Measurements from ENCODE around the gene CSNK2A2.

CSNK2A2 gene

DNA sequence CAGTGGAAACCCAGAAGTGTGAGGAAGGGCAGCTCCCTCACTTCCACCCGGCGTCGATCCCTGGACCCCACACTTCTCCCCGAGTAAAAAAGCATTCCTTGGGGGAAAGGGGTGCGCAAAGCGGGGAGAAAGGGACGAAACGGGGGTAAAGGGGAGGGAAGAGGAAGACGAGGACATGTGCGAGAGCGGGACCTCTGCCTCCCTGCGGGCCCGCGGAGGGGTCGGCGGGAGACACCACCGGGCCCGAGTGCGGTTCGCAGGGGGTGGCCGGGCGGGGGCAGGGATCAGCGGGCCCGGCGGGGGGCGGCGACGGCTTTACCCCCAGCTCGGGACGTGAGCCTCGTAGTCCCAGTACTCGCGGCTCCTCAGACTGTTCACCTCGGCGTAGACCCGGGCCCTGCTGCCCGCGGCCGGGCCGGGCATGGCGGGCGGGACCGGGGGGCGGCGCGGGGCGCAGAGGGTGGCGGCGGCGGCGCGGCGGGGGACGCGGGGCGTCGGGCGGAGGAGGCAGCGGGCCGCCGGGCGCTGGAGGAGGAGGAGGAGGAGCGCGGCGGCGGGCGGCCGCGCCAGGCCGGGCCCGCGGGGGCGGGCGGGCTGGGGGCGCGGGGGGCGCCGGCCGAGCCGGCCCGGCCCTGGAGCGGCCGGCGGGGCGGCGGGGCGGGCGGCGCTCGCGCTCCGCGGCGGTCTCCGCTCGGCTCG, 443 bp downstream of the CSNK2A2 start:
- Histone ChIP-seq H3K27ac (ENCODE audit: low read depth, low read length) (no peak overlapping the region), H3K4me3 (ENCODE audit: low read length) (peak overlapping the region; percentile 96), H3K36me3 (ENCODE audit: insufficient read depth, low read length) (peaks cover 41% of the 10 kb centered on the region), H3K9ac (ENCODE audit: low read depth, low read length) (peak overlapping the region; percentile 87), H3K9me3 (ENCODE audit: insufficient read depth, low read depth, low read length) (no peaks in the 10 kb centered on the region), H3K4me1 (ENCODE audit: insufficient read depth, low read length) (peaks cover 5% of the 10 kb centered on the region; the same call in 1 of the 2 replicates), H3K27me3 (ENCODE audit: insufficient read depth, low read length) (peaks cover 9% of the 10 kb centered on the region)
- under 1% methylated on average over 92 of the region's 97 CpGs for whole genome bisulfite sequencing

- Histone ChIP-seq H3K9ac (ENCODE audit: low read depth, low read length) (peak overlapping the region; percentile 87), H3K36me3 (ENCODE audit: insufficient read depth, low read length) (peaks cover 47% of the 10 kb centered on the region), H3K4me3 (ENCODE audit: low read length) (peak overlapping the region; percentile 96), H3K4me1 (ENCODE audit: insufficient read depth, low read length) (peaks cover 5% of the 10 kb centered on the region; the same call in 1 of the 2 replicates), H3K9me3 (ENCODE audit: insufficient read depth, low read depth, low read length) (no peaks in the 10 kb centered on the region), H3K27me3 (ENCODE audit: insufficient read depth, low read length) (peaks cover 9% of the 10 kb centered on the region), H3K27ac (ENCODE audit: low read depth, low read length) (no peak overlapping the region)
- WGBS = 29% methylated on average over 11 of the region's 11 CpGs
Observed at GRCh38 chr16:58196898-58197313, 1.0 kb downstream of the CSNK2A2 start.

GRCh38 chr16:58195771-58196170, 2.1 kb downstream of the CSNK2A2 start:
- no peak overlapping the region for H3K4me3 ChIP-seq (ENCODE audit: low read length)
- peaks cover 9% of the 10 kb centered on the region for H3K27me3 ChIP-seq (ENCODE audit: insufficient read depth, low read length)
- H3K27ac ChIP-seq (ENCODE audit: low read depth, low read length) = no peak overlapping the region
- H3K9ac ChIP-seq (ENCODE audit: low read depth, low read length) = no peak overlapping the region
- no peaks in the 10 kb centered on the region for H3K9me3 ChIP-seq (ENCODE audit: insufficient read depth, low read depth, low read length)
- peaks cover 5% of the 10 kb centered on the region; the same call in 1 of the 2 replicates for H3K4me1 ChIP-seq (ENCODE audit: insufficient read depth, low read length)
- peaks cover 58% of the 10 kb centered on the region for H3K36me3 ChIP-seq (ENCODE audit: insufficient read depth, low read length)
- WGBS = 91% methylated on average over 2 of the region's 3 CpGs

DNA sequence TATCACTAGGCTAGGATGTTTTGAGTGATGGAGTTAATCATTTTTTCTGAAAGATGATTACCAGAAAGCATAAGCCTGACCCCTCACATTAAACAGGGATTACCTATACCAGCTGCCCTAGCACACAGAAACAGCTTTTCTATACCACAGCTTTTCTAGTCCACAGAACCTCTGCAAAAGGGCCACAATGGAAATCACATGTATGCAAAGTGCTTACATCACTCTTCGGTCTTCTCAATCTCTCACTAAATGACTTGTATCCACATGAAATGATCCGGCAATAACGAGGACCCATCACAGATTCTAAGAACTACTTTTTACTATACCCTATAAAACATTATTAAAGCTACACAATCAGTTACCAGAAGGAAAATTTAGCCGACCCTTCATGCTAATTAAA, 2.6 kb downstream of the CSNK2A2 start:
- no peaks in the 10 kb centered on the region for H3K9me3 ChIP-seq (ENCODE audit: insufficient read depth, low read depth, low read length)
- H3K4me1 ChIP-seq (ENCODE audit: insufficient read depth, low read length) = peaks cover 5% of the 10 kb centered on the region; the same call in 1 of the 2 replicates
- WGBS = 78% methylated on average over 4 of the region's 4 CpGs
- H3K36me3 ChIP-seq (ENCODE audit: insufficient read depth, low read length) = peaks cover 62% of the 10 kb centered on the region
- H3K9ac ChIP-seq (ENCODE audit: low read depth, low read length) = no peak overlapping the region
- no peak overlapping the region for H3K4me3 ChIP-seq (ENCODE audit: low read length)
- H3K27me3 ChIP-seq (ENCODE audit: insufficient read depth, low read length) = peaks cover 9% of the 10 kb centered on the region
- no peak overlapping the region for H3K27ac ChIP-seq (ENCODE audit: low read depth, low read length)

- Histone ChIP-seq H3K9ac (ENCODE audit: low read depth, low read length) (no peak overlapping the region), H3K36me3 (ENCODE audit: insufficient read depth, low read length) (peaks cover 68% of the 10 kb centered on the region), H3K4me1 (ENCODE audit: insufficient read depth, low read length) (peaks cover 5% of the 10 kb centered on the region; the same call in 1 of the 2 replicates), H3K9me3 (ENCODE audit: insufficient read depth, low read depth, low read length) (no peaks in the 10 kb centered on the region), H3K4me3 (ENCODE audit: low read length) (no peak overlapping the region), H3K27me3 (ENCODE audit: insufficient read depth, low read length) (peaks cover 9% of the 10 kb centered on the region), H3K27ac (ENCODE audit: low read depth, low read length) (no peak overlapping the region)
- WGBS = 78% methylated on average over 3 of the region's 3 CpGs
Observed at GRCh38 chr16:58194790-58195189, 3.1 kb downstream of the CSNK2A2 start.

- Histone ChIP-seq H3K36me3 (ENCODE audit: insufficient read depth, low read length) (peaks cover 100% of the 10 kb centered on the region), H3K9me3 (ENCODE audit: insufficient read depth, low read depth, low read length) (no peaks in the 10 kb centered on the region)
Observed at GRCh38 chr16:58187665-58188421, 10.1 kb downstream of the CSNK2A2 start.

DNA sequence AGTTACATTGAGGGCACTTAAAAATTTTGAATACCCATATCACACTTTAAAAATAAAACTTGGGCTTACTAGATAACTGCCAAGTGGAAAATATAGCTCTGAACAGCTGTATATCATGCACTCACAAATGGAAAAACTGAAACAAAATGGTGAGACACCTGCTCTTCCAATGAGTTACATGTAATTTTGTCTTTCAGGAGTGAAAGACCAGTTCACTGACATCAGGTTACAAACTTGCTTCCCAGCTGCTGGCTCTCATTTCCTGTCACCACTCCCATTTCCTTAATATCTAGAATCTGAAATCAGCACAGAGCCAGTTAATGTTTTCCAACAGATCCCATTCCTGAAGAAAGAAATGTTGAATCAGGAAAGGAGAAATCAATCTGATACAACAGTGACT, 10.8 kb downstream of the CSNK2A2 start:
- Histone ChIP-seq H3K36me3 (ENCODE audit: insufficient read depth, low read length) (peaks cover 99% of the 10 kb centered on the region), H3K9me3 (ENCODE audit: insufficient read depth, low read depth, low read length) (no peaks in the 10 kb centered on the region), H3K27ac (ENCODE audit: low read depth, low read length) (no peak overlapping the region), H3K9ac (ENCODE audit: low read depth, low read length) (no peak overlapping the region), H3K27me3 (ENCODE audit: insufficient read depth, low read length) (no peaks in the 10 kb centered on the region), H3K4me3 (ENCODE audit: low read length) (no peak overlapping the region), H3K4me1 (ENCODE audit: insufficient read depth, low read length) (no peaks in the 10 kb centered on the region)

More at GRCh38 chr16:58187665-58188421, 10.1 kb downstream of the CSNK2A2 start:
- H3K27ac ChIP-seq (ENCODE audit: low read depth, low read length) = no peak overlapping the region
- 95% methylated on average over 10 of the region's 10 CpGs for WGBS
- no peak overlapping the region for H3K4me3 ChIP-seq (ENCODE audit: low read length)
- no peaks in the 10 kb centered on the region for H3K4me1 ChIP-seq (ENCODE audit: insufficient read depth, low read length)
- H3K27me3 ChIP-seq (ENCODE audit: insufficient read depth, low read length) = no peaks in the 10 kb centered on the region
- no peak overlapping the region for H3K9ac ChIP-seq (ENCODE audit: low read depth, low read length)

DNA sequence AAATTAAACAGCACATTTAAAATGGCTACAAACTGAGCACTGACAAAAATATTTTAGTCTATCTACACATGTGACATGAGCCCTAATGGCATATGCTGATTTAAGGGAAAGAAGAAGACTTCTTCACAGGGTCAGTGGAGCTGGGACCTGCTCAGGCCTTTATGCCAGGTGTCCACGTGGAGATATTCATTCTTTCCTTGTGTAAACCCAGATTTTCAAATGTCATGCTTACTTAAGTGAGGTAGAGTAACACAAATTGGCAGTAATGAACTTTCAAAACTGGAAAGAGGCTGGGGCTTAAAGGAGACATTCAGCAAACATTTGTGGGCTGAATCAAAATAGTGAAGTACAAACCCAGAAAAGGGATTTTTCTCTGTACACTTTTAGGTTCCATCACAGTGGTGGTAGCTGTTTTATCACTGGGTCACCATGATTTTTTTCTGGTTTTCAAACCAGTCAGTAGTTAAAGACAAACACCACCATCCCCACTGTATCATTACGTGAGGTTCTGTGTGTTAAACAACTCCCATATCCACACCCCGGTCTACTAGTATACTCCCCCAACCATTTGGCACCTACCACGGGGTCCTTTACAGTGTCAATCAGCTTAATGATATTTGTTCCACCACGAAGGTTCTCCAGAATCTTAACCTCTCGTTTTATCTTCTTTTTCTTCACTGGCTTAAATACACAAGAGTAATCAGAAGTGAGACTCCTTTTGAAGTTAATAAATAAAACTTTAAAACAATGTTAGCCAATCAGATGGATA, 11.5 kb downstream of the CSNK2A2 start:
- no peaks in the 10 kb centered on the region for H3K9me3 ChIP-seq (ENCODE audit: insufficient read depth, low read depth, low read length)
- no peaks in the 10 kb centered on the region for H3K27me3 ChIP-seq (ENCODE audit: insufficient read depth, low read length)
- H3K4me3 ChIP-seq (ENCODE audit: low read length) = no peak overlapping the region
- no peaks in the 10 kb centered on the region for H3K4me1 ChIP-seq (ENCODE audit: insufficient read depth, low read length)
- H3K36me3 ChIP-seq (ENCODE audit: insufficient read depth, low read length) = peaks cover 99% of the 10 kb centered on the region
- WGBS = 94% methylated on average over 6 of the region's 6 CpGs
- H3K9ac ChIP-seq (ENCODE audit: low read depth, low read length) = no peak overlapping the region
- no peak overlapping the region for H3K27ac ChIP-seq (ENCODE audit: low read depth, low read length)

DNA sequence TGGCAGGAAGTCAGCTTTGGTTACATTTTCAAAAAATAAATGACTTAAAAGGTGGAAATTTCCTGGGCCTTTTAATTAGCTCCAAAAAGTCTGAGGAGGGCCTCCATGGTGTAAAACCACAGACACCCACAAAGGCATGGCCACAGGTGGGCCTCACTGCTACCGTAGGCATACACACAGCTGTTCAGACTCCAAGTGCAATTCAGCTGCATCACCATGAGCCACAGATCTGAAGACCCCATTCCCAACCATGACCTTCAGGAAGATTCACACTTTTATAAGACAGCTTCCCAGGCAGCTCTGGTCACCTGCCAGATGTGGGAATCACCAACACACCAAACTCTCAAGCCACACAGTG, 20.6 kb downstream of the CSNK2A2 start:
- H3K4me1 ChIP-seq (ENCODE audit: insufficient read depth, low read length) = no peaks in the 10 kb centered on the region
- H3K9ac ChIP-seq (ENCODE audit: low read depth, low read length) = no peak overlapping the region
- H3K27ac ChIP-seq (ENCODE audit: low read depth, low read length) = no peak overlapping the region
- H3K9me3 ChIP-seq (ENCODE audit: insufficient read depth, low read depth, low read length) = no peaks in the 10 kb centered on the region
- H3K36me3 ChIP-seq (ENCODE audit: insufficient read depth, low read length) = peaks cover 97% of the 10 kb centered on the region
- 96% methylated on average over 1 of the region's 1 CpG for WGBS
- H3K27me3 ChIP-seq (ENCODE audit: insufficient read depth, low read length) = no peaks in the 10 kb centered on the region
- H3K4me3 ChIP-seq (ENCODE audit: low read length) = no peak overlapping the region

- no peak overlapping the region for H3K4me3 ChIP-seq (ENCODE audit: low read length)
- no peaks in the 10 kb centered on the region for H3K27me3 ChIP-seq (ENCODE audit: insufficient read depth, low read length)
- peaks cover 96% of the 10 kb centered on the region for H3K36me3 ChIP-seq (ENCODE audit: insufficient read depth, low read length)
- no peak overlapping the region for H3K27ac ChIP-seq (ENCODE audit: low read depth, low read length)
- H3K4me1 ChIP-seq (ENCODE audit: insufficient read depth, low read length) = no peaks in the 10 kb centered on the region
- H3K9me3 ChIP-seq (ENCODE audit: insufficient read depth, low read depth, low read length) = no peaks in the 10 kb centered on the region
- H3K9ac ChIP-seq (ENCODE audit: low read depth, low read length) = no peak overlapping the region
- 96% methylated on average over 5 of the region's 5 CpGs for WGBS
Observed at GRCh38 chr16:58176608-58177352, 21.1 kb downstream of the CSNK2A2 start.
